CD4-positive, alpha-beta T cell treated with Interleukin-4 for 4 hours (primary cell): ENCODE results near the gene PROS1.
"Not testable (repeated sequence)": the region's sequence is repeated elsewhere in the genome, so short reads cannot be mapped to it uniquely, and the experiment has no call there.

ENCODE experiments used
- DNase-seq: peaks from one replicate; pipeline ENCODE4 v3.0.0-alpha.2; 2020

PROS1 gene

DNA sequence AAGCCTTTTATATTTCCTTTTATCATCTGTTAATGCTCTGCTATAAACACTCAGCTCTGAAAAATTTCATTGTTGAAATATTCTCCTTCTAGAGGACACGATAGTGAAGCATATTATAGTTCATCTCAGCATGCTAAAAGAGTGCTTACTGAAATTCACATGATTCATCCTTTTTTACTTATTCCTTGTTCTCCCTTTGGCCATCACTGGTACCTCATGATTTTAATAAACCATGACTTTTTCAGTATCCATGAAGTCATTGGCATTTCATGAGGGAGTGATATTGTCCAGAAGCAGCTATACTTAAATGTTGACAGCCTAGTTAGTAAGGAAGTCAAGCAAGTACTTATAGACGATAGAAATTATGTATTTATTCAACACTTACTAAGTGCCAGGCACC is 112.7 kb downstream of the PROS1 start:
- no peak for DNase-seq

DNA sequence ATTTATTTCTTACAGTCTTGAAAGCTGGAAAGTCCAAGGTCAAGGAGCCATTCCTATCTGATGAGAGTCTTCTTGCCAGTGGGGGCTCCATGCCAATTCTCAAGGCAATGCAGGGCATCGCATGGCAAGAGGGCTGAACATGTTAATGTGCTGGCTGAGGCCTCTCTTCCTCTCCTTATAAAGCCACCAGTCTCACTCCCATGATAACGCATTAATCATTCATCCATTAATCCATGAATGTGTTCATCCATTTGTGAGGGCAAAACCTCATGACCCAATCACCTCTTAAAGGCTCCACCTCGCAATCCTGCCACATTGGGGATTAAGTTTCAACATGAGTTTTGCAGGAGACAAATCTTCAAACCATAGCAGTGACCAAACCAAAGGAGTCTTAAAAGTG is 118.3 kb downstream of the PROS1 start:
- DNase-seq = no peak

DNA sequence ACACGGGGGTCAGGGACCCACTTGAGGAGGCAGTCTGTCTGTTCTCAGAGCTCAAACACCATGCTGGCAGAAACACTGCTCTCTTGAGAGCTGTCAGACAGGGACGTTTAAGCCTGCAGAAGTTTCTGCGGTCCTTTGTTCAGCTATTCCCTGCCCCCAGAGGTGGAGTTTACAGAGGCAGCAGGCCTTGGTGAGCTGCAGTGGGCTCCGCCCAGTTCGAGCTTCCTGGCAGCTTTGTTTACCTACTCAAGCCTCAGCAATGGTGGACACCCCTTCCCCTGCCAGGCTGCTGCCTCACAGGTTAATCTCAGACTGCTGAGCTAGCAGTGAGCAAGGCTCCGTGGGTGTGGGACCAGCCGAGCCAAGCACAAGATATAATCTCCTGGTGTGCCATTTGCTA is 121.5 kb downstream of the PROS1 start:
- DNase-seq = not testable (repeated sequence)

DNA sequence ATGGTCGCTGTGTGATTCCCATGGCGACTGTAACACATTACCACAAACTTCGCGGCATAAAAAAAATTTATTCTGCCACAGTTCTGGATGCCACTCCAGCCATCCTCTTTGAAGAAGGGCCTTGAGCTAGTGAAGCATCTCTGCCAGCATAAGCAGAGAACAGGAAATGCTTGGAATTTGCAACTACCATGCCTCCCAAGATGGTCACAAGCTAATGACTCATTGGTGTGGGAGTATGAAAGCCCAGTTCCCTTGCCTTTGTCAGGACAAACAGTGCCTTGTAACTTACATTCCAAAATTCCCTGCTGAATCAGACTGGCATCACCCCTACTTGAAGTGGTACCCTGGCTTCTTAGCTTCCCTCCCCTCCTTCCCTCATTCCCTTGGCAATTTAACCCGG is 129.7 kb downstream of the PROS1 start:
- no peak for DNase-seq

DNA sequence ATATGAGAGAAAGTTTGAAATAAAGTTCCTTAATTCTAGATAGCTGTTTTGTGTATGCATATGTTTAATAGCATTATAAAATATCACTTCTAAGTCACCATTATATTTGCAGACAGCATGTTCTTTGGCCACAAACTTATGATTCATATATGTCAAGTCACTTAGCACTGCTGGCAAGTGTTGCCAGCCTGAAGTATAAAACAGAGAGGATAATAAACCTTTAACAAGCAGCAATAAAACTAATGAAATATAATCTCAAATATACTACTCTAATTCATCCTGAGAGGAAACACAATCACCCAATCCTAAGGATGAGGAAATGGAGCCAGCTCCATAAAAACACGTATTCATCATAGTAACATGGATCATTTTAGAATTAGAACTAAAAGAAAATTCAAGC is 134.5 kb downstream of the PROS1 start:
- not testable (repeated sequence) for DNase-seq
